Hepatocyte (in vitro differentiated cells): ENCODE measurements around the gene GPRC5B.

Source experiments
- EZH2 ChIP-seq: fragments of 200-600 bp; sonication (generic); IDR thresholded peaks from 2 replicates; pipeline ENCODE4 v1.6.1; 2016; ENCODE audit warnings: antibody characterized with exemption, mild to moderate bottlenecking, borderline replicate concordance
- TF ChIP-seq, protein P1 (sequence below): fragments of 200-600 bp; sonication (generic); IDR thresholded peaks from 2 replicates; pipeline ENCODE4 v1.5.1; 2016; ENCODE audit warnings: antibody characterized with exemption, mild to moderate bottlenecking; ENCODE audit not compliant: poor library complexity

DNA sequence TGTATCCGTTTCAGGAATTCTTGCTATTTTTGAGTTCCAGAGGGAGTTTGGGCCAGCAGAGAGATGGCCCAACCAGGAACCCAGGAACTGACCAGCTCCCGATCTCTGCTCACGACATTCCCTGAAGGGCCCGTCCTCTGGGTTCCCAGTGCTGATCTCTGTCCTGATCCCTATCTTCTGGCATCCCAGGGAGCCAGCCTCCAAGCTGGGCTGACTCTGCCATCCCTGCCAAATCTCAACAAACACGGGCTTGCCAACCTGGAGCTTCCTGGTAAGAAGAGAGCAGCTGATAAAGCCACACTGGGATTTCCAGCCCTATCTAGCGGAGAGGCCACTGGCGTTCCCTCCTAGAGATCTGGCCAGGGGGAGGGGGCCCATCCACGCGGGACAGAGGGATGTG lies 16.2 kb downstream of the GPRC5B start:
- TF ChIP-seq, protein P1, sequence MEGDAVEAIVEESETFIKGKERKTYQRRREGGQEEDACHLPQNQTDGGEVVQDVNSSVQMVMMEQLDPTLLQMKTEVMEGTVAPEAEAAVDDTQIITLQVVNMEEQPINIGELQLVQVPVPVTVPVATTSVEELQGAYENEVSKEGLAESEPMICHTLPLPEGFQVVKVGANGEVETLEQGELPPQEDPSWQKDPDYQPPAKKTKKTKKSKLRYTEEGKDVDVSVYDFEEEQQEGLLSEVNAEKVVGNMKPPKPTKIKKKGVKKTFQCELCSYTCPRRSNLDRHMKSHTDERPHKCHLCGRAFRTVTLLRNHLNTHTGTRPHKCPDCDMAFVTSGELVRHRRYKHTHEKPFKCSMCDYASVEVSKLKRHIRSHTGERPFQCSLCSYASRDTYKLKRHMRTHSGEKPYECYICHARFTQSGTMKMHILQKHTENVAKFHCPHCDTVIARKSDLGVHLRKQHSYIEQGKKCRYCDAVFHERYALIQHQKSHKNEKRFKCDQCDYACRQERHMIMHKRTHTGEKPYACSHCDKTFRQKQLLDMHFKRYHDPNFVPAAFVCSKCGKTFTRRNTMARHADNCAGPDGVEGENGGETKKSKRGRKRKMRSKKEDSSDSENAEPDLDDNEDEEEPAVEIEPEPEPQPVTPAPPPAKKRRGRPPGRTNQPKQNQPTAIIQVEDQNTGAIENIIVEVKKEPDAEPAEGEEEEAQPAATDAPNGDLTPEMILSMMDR: no peak
- no peak for TF ChIP-seq EZH2
